Neural progenitor cell (in vitro differentiated cells): ENCODE results near the gene ILKAP.

Experiments used
- EZH2 ChIP-seq: fragments of 200-600 bp; sonication (generic); IDR thresholded peaks from 2 replicates; pipeline ENCODE4 v1.6.1; 2017; ENCODE audit warnings: antibody characterized with exemption, mild to moderate bottlenecking, moderate library complexity
- EZH2phosphoT487 ChIP-seq: fragments of 200-600 bp; sonication (generic); IDR thresholded peaks from 2 replicates; pipeline ENCODE4 v1.6.1; 2017; ENCODE audit warnings: antibody characterized with exemption
- TF ChIP-seq, protein P1 (sequence below): fragments of 200-600 bp; sonication (generic); IDR thresholded peaks from 2 replicates; pipeline ENCODE4 v1.5.1; 2017; ENCODE audit warnings: antibody characterized with exemption, mild to moderate bottlenecking

DNA sequence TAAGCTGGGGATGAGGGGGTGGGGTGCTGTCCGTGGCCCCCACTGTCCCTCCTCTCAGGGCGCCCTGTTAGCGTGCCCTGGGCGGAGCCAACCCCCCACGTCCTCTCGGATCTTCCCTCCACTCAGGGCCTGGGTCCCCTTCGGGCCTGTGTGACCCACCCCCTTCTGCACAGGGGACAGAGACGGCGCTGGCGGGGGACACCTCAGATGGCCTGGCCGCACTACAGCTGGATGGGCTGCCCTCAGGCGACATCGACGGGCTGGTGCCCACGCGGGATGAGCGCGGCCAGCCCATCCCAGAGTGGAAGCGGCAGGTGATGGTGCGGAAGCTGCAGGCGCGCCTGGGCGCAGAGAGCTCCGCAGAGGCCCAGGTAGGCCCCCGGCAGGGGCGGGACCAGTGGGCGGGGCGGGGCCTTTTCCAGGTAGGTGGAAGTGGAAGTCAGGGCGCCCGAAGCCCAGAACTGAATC lies 74.9 kb downstream of the ILKAP start:
- TF ChIP-seq, protein P1, sequence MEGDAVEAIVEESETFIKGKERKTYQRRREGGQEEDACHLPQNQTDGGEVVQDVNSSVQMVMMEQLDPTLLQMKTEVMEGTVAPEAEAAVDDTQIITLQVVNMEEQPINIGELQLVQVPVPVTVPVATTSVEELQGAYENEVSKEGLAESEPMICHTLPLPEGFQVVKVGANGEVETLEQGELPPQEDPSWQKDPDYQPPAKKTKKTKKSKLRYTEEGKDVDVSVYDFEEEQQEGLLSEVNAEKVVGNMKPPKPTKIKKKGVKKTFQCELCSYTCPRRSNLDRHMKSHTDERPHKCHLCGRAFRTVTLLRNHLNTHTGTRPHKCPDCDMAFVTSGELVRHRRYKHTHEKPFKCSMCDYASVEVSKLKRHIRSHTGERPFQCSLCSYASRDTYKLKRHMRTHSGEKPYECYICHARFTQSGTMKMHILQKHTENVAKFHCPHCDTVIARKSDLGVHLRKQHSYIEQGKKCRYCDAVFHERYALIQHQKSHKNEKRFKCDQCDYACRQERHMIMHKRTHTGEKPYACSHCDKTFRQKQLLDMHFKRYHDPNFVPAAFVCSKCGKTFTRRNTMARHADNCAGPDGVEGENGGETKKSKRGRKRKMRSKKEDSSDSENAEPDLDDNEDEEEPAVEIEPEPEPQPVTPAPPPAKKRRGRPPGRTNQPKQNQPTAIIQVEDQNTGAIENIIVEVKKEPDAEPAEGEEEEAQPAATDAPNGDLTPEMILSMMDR: no peak
- TF ChIP-seq EZH2 (no peak), EZH2phosphoT487 (no peak)
